ENCODE results near the gene KRT85.
"Not testable (repeated sequence)": the region's sequence is repeated elsewhere in the genome, so short reads cannot be mapped to it uniquely, and the experiment has no call there.

Gene KRT85

DNA sequence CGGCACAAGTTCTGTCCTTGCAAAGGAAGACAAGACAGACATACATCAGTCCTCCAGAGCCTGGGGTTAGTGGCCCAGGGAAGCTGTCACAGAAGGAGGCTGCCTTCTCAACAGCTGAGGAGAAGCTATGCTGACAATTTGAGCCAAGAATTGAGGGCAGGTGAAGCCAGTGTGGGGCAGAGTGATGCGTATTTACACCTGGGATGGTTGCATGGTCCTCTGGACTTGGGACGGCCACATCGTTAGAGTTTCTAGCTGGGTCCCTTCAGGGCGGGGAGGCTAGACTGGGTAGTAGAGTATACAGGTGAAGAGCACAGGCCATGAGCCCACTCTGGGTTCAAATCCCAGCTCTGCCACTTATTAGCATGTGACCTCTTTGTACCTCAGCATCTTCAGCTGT lies 16.5 kb downstream of the KRT85 start:
- no peak for FAIRE-seq
- no peak for DNase-seq (ENCODE audit: low spot score)

DNA sequence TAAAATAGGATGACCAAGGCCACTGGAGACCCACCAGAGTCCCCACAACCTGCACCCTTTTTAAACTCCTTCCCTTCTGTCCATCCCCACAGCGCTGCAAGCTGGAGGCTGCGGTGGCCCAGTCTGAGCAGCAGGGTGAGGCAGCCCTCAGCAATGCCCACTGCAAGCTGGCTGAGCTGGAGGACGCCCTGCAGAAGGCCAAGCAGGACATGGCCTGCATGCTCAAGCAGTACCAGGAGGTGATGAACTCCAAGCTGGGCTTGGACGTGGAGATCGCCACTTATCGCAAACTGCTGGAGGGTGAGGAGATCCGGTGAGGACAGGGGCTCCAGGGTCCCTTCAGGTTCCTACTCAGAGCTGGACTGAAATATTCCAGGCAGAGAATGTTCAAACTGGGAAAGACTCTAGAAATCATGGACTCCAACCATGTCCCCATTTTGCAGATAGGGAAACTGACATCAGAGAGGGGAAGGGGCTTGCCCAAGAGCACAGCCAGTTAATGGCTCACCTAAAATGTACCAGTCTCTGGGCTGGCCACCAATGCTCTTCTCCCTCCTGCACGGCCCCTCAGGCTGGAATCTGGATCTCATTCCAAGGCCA lies 17.2 kb downstream of the KRT85 start:
- DNase-seq (ENCODE audit: low spot score) (no peak), FAIRE-seq (no peak)

DNA sequence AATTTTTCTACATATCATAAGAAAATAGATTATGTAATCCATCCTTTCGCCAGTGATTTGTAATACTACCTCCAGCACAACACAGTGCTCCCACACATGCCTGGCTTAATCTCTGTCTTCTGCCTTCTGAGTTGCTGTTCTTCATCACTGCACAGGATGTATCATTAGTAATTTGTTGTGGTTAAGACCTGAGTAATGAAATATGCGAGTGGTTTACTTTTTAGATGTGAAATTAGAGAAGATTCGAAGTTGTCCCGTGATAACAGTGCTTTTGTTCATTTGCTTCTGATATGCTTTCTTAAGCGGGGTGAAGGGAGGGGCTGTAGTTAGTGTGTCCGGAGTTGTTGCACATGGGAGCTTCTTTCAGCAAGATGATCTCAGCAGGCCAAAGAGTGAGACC lies 18.1 kb downstream of the KRT85 start:
- FAIRE-seq: no peak
- no peak for DNase-seq (ENCODE audit: low spot score)

DNA sequence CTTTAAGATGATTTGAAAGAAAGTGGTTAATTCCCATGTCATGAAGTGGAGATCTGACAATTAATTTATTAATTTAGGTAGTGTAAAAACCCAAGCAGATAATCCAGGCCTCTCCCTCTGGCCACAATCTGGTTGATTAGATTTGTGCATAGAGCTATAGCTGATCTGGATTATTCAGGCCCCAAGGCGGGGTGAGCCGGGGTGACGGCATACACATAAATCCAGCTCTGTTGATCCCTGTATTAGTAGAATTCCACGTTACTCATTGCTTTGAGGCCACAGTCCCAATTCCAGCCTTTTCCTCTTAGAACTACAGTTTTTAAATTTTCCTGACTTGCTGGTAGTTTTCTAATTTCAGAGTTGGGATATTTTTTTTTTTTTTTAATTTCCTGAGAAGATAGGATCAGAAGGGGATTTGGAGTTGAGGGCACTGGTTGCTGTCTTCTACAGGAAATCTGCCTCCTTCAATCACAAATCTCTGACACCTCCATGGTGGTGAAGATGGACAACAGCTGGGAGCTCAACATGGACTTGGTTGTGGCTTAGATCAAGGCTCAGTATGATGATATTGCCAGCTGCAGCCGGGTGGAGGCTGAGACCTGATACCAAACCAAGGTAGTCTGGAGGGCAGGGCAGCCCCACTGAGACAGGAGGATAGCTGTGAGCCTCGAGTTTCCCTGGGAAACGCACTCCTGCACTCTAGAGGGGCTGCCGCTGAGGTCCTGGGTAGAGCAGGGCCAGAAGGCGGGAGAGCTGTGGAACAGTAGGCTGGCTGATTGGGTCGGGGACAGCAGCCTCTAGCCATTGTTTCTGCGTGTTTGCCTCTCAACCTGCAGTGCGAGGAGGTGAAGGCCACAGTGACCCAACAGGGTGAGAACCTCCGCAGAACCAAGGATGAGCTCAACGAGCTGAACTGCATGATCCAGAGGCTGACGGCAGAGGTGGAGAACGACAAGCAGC lies 19.4 kb downstream of the KRT85 start:
- FAIRE-seq: no peak
- DNase-seq (ENCODE audit: low spot score): no peak

DNA sequence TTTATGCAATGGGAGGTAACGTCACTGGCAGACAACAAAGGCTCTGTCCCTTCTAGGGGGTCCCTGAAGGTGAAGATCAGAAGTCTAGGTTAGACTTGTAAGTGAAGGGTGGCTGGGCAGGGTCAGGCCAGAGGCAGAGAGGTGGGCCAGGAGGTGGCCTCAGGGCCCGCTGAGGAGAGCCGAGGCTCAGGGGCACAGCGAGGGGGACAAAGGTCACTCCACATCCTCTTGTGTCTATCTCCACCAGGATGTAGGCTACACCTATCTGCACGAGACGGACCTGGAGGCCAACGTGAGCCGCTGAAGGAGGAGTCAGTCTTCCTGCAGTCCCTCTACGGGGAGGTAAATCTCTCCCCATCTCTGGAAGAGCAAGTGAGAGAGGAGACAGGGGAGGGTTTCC lies 20.3 kb downstream of the KRT85 start:
- DNase-seq (ENCODE audit: low spot score) (no peak), FAIRE-seq (no peak)

DNA sequence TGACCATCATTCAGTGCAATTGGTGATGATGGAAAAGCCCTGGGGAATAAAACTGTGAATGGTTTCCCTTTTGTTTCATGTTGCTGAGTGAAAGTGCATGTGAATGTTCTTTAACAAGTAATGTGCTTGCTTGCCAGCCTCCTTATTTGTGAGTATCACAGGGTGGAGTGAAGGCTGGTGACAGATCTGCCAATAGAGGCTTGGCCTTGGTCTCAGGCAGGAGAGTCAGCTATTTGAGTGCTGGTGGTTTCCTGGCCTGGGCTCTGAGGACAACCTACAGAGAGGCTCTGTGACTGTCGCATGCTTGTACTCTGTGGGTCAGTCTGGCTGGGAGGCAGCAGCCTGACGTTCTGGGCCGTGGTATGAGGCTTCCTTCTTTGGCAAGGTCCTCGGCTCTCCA lies 20.7 kb downstream of the KRT85 start:
- no peak for FAIRE-seq
- no peak for DNase-seq (ENCODE audit: low spot score)

DNA sequence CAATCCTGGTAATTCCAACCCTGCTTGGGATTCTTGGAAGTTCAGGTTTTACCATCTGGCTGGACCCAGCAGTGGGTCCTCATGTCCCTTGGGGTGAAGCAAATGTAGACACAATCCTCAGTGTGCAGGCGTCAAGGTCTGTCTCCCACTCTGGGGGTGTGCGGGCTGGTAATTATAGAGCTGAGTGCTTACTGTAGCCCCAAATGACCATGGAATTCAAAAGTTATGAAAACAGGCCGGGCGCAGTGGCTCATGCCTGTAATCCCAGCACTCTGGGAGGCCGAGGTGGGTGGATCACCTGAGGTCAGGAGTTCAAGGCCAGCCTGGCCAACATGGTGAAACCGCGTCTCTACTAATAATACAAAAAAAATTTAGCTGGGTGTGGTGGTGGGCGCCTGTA lies 22.2 kb downstream of the KRT85 start:
- not testable (repeated sequence) for DNase-seq (ENCODE audit: low spot score); FAIRE-seq

DNA sequence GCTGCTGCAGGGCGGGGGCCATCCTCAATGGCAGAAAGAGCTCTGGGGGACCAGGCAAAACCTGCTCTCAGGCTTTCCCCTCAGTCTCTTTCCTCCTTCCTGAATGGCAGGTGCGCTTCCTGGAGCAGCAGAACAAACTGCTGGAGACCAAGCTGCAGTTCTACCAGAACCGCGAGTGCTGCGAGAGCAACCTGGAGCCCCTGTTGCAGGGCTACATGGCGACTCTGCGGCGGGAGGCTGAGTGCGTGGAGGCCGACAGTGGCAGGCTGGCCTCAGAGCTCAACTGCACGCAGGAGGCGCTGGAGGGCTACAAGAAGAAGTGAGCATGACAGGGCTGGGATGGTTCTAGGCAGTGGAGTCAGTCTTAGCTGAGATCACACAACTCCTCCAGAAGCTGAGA lies 23.2 kb downstream of the KRT85 start:
- FAIRE-seq (no peak), DNase-seq (ENCODE audit: low spot score) (no peak)

DNA sequence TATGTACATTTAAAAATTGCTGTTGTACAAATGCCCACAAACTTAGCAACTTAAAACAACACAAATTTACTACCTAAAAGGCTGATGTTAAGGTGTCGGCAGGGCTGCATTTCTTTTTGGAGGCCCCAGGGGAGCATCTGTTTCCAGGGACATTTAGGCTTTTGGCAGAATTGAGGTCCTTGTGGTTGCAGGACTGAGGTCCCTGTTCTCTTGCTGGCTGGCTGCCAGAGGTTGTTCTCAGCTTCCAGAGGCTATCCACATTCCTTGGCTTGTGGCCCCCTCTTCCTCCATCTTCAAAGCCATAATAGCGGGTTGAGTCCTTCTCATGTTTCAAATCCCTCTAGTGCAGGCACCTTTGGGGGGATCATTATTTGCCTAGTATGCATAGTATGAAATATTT lies 23.7 kb downstream of the KRT85 start:
- no peak for DNase-seq (ENCODE audit: low spot score)
- no peak for FAIRE-seq

DNA sequence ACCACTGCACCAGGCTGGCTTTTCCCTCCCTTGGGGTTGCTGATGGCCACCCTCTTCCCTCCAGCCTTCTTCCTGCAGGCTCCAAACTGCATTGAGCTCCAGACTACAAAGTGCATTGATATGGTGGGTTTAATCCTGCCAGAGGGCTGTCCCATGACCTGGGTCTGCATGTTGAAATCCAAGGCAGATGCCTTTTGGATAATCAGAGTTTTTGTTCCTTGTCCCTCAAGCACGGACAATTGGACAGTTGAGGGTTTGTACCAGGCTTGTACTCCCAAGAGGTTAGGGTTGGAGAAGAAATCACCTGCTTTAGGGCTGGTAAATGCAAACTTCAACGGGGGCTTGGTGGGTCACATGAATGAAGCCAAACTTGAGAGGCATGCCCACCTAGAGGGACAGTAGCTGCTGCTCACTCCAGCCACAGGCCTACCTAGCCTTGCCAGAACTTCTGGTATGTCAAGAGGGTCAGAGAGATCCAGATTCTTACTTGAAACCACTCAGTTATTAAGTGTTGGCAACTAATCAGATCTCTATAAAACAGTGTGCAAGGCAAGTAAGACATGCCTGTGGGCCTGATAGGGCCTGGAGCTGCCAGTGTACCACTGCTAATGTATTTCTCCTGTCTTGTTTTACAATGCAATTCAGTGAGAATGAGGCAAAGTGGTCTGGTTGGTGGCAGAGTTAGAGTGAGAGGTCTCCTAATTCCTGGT lies 24.3 kb downstream of the KRT85 start:
- FAIRE-seq (no peak), DNase-seq (ENCODE audit: low spot score) (no peak)

DNA sequence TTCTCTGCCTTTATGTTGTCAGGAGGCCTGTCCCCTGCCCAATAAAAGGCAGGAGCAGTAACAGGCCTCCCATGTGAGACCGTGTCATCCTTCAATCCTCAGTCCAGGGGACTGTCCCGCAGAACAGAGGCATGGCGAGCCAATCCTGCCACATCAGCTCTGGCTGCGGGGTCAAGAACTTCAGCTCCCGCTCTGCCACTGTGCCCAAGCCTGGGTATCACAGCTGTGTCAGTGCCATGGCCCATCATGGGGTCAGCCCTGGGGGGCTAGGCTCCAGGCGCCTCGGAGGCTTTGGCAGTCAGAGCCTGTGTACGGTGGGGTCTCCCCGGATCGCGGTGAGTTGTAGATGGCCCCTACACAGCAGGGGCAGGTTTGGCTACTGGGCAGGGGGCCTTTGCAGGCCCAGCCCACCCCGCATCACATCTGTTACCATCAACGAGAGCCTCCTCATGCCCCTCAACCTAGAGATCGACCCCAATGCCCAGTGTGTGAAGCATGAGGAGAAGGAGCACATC lies 26.2 kb downstream of the KRT85 start:
- no peak for DNase-seq (ENCODE audit: low spot score)
- no peak for FAIRE-seq

DNA sequence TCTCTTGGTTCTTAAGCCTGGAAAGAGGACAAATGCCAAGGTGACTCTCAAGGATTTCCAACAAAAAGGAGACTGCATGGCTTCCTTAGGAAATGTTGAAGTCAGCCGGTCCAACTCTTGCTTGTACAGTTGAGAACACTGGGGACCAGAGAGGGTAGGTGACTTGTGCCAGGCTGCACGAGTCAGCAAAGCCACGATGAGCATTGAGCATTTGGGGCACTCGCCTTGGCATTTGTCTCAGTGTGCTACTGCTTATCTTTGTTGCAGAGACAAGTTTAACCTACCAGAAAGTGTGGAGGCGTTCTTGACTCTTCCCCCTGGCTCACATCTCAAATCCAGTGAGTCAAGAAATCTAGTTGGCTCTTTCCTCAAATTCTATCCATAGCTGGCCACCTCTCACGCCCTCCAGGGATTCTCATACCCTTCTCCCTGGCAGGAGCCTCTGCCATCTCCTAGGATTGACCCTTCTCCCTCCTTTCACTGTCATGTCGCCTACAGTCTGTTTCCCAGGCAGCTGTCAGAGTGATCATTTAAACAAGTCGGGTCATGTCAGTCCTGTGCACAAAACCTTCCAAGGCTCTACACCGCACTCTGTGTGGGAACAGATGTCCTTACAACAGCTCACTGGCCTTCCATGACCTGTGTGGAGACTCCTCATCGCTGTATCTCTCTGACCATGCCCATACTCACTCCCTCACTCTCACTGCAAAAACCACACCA lies 28.9 kb downstream of the KRT85 start:
- FAIRE-seq: no peak
- no peak for DNase-seq (ENCODE audit: low spot score)

DNA sequence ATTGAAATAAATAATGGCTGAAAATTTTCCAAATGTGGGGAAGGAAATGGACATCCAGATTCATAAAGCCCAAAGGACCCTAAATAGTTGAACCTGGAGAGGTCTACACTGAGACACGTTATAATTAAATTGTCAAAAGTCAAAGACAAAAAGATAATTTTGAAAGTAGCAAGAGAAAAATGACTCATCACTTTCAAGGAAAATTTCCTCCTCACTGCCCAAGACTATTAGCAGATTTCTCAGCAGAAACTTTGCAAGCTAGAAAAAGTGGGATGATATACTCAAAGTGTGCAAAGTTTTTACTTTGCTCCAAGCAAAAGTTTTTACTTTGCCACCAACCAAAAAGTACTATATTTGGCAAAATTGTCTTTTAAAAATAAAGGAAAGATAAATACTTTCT lies 30.2 kb downstream of the KRT85 start:
- DNase-seq (ENCODE audit: low spot score): no peak
- FAIRE-seq: no peak

DNA sequence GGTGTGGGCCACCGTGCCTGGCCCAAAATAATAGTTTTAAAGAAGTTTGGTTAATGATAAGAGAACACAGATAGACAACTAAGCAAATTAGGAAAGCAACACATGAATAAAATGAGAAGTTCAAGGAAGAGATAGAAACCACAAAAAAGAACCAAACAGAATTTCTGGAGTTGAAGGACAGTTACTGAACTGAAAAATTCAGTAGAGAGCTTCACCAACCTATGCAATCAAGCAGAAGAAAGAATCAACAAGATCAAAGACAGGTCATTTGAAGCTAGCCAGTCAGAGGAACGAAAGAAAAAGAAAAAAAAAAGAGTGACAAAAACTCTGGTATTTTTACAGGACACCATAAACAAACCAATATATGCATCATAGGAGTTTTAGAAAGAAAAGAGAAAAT lies 30.6 kb downstream of the KRT85 start:
- FAIRE-seq (no peak), DNase-seq (ENCODE audit: low spot score) (no peak)

DNA sequence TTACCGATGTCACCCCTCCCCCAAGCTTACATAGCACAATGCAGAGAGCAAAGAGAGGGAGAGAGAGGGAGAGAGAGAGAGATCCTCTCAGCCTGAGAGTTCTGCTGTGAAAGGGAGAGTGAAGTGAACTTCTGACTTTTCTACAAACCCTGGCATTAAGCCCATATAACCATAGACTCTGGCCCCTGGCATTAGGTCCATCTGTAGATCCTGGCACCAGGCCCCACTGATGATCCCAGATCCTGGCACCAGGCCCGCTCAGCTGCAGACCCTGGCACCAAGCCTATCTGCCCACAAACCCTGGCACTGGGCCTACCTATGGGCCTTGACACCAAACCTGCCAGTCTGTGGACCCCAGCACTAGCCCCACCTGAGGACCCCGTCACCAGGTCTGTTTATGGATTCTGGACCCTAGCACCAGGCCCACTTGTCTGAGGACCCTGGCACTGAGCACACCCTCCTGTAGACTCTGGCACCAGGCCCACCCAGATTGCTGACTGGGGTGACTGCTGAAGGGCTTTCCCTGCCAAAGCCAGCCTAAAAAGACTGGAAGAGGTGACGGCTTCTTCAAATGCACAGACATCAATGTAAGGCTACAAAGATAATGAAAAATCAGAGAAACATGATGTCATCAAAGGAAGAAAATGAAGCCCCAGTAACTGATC lies 31.6 kb downstream of the KRT85 start:
- DNase-seq (ENCODE audit: low spot score): no peak
- no peak for FAIRE-seq

DNA sequence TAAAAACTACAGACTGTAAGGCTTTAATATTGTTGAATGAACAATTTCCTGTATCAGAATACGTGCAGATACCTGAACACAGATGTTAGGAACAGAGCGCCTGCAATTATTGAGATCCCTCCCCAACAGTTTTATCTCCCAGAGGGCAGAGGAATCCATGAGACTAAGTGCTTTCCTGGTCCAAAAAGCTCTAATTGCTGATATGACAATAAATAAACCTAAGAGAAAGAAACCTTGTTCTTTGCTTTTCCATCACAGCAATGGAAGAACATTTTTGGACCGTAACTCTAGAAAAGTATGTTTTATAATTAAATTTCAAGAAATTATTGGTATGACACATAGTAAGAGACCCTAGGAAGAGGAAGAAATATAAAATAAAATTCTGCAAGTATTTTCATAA lies 33.1 kb downstream of the KRT85 start:
- FAIRE-seq (no peak), DNase-seq (ENCODE audit: low spot score) (no peak)

DNA sequence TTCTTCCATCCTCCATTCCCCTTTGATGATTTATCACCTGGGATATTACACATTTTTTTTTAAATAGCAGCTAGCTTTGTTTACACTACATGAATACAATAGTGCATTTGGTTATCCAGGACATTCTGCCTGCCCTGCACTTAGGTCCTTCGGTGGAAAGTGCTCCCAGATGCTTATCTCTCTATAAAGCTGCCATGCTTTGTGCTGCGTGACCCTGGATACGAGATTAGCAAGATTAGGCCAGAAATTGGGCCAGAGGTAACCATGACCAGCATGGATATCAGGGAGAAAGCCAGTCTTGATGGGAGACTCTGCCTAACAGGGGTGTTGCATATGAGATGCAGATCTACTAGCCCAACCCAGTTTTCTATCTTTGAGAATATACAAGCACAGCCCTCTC lies 34.0 kb downstream of the KRT85 start:
- FAIRE-seq (no peak), DNase-seq (ENCODE audit: low spot score) (no peak)

DNA sequence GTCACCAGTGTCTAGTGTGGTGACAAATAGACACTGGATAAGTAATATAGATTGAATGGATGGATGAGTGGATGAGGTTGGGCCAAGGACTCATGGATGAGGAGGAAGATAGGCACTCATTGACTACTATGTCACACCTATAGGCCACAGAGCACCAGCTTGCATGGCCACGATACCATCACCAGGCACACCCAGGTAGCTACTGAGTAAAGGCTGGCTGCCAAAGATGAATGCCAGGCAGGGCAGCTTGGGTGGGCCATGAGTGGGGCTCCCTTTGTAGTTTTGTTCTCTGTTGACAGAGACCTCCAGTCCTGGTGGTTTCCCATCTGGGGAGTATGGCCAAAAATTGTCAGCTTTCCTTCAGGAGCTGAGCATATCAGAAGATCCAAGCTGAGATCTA lies 34.9 kb downstream of the KRT85 start:
- FAIRE-seq (no peak), DNase-seq (ENCODE audit: low spot score) (no peak)

DNA sequence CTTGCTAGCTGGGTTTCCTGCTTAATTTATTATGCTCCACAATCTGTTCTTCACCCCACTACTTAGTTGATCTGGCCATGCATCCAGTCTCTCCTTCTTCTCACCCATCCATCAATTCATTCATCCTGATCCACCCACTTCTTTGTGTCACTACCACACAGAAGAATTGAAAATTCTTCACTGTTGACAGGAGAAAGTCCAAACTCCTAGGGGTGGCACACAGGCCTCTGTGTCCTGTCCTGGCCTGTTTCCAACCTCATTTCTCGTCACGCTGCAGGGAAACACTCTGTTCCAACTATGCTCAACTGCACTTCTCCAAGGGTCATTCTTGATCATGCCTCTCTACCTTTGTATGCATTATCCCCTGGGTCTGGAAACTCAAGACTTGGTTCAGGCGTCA lies 35.4 kb downstream of the KRT85 start:
- FAIRE-seq: no peak
- DNase-seq (ENCODE audit: low spot score): no peak

DNA sequence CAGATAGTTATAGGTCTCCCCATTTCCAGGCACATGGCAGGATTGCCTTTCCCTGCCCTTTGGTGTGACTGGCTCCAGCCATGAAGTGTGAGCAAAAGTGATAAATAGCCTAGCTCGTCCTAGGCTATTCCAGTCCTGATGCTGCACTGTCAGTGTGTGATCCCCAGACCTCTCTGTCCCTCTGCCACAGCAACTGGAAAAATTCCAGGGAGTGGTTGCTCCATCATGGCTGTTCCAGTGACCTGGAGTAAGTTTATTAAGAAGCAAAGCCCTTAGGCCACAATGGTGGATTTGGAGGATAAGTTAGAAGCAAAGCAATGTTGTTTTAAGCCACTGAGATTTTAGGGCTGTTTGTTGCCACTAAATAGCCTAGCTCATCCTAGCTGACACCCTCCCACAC lies 36.2 kb downstream of the KRT85 start:
- no peak for DNase-seq (ENCODE audit: low spot score)
- no peak for FAIRE-seq
